ENCODE results near the gene LMOD1.
"Not testable (repeated sequence)": the region's sequence is repeated elsewhere in the genome, so short reads cannot be mapped to it uniquely, and the experiment has no call there.

LMOD1 gene

GRCh38 chr1:201890806-201891450 is 55.4 kb downstream of the LMOD1 start:
- DNase-seq = no peak

- DNase-seq = no peak
These were observed 56.1 kb downstream of the LMOD1 start for GRCh38 chr1:201890223-201890622.

- DNase-seq = no peak
These were observed 57.0 kb downstream of the LMOD1 start for GRCh38 chr1:201889090-201889968.

- DNase-seq = peak; percentile 41
These were observed 57.9 kb downstream of the LMOD1 start, which contains the start of gene SHISA4 for GRCh38 chr1:201888282-201889089. Gene SHISA4, plus strand, starts transcription at chr1:201888898. Its CDS starts 97 bp downstream, at chr1:201888995.

- DNase-seq = no peak
These were observed 59.1 kb downstream of the LMOD1 start for GRCh38 chr1:201887116-201887866.

GRCh38 chr1:201886103-201886885 is 60.1 kb downstream of the LMOD1 start:
- DNase-seq = no peak

- no peak for DNase-seq
These were observed 60.7 kb downstream of the LMOD1 start for GRCh38 chr1:201885531-201886075.

GRCh38 chr1:201884425-201884824 is 61.9 kb downstream of the LMOD1 start:
- DNase-seq = no peak

- DNase-seq = peak; percentile 73
These were observed 62.6 kb downstream of the LMOD1 start for GRCh38 chr1:201883786-201884185.

- DNase-seq = no peak
These were observed 63.1 kb downstream of the LMOD1 start for GRCh38 chr1:201883266-201883665.

GRCh38 chr1:201882665-201883132 is 63.6 kb downstream of the LMOD1 start:
- peak; percentile 89 for DNase-seq

GRCh38 chr1:201881617-201882016 is 64.7 kb downstream of the LMOD1 start:
- DNase-seq = no peak

- DNase-seq = no peak
These were observed 65.3 kb downstream of the LMOD1 start for GRCh38 chr1:201880928-201881571.

- peak; percentile 59 for DNase-seq
These were observed 68.4 kb downstream of the LMOD1 start for GRCh38 chr1:201877877-201878401.

- no peak for DNase-seq
These were observed 70.1 kb downstream of the LMOD1 start for GRCh38 chr1:201876148-201876818.

- DNase-seq = no peak
These were observed 71.7 kb downstream of the LMOD1 start for GRCh38 chr1:201874672-201875071.

- DNase-seq = no peak
These were observed 76.0 kb downstream of the LMOD1 start for GRCh38 chr1:201870397-201870796.

GRCh38 chr1:201861448-201861847 is 84.9 kb downstream of the LMOD1 start:
- no peak for DNase-seq

- no peak for DNase-seq
These were observed 86.9 kb downstream of the LMOD1 start for GRCh38 chr1:201859424-201859823.

GRCh38 chr1:201856722-201857121 is 89.6 kb downstream of the LMOD1 start:
- DNase-seq = not testable (repeated sequence)
